HG03196 (cell line): ENCODE data around the gene EPX.
"Not testable (repeated sequence)": the region's sequence is repeated elsewhere in the genome, so short reads cannot be mapped to it uniquely, and the experiment has no call there.

ENCODE experiments used
- ATAC-seq: cut with Tn5 transposase; IDR thresholded peaks from one replicate; pipeline ENCODE4 v1.9.1; 2021; ENCODE audit not compliant: unreplicated experiment

EPX gene, protein sequence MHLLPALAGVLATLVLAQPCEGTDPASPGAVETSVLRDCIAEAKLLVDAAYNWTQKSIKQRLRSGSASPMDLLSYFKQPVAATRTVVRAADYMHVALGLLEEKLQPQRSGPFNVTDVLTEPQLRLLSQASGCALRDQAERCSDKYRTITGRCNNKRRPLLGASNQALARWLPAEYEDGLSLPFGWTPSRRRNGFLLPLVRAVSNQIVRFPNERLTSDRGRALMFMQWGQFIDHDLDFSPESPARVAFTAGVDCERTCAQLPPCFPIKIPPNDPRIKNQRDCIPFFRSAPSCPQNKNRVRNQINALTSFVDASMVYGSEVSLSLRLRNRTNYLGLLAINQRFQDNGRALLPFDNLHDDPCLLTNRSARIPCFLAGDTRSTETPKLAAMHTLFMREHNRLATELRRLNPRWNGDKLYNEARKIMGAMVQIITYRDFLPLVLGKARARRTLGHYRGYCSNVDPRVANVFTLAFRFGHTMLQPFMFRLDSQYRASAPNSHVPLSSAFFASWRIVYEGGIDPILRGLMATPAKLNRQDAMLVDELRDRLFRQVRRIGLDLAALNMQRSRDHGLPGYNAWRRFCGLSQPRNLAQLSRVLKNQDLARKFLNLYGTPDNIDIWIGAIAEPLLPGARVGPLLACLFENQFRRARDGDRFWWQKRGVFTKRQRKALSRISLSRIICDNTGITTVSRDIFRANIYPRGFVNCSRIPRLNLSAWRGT

DNA sequence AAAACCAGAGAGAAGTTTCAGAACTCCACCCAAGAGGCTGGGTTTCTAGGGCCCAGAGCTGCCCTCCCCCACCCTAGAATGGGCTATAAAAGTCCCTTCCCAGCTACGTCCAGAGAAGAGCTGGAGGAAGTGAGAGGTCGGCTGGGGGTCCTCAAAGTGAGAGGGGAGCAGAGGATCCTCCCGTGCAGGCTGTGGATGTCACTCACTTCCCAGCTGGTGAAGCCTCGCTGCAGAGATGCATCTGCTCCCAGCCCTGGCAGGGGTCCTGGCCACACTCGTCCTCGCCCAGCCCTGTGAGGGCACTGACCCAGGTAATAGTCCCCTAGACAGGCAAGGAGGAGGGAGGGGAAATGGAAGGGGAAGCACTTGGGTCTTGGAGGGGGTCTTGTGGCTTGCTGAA lies at the start of gene EPX:
Gene EPX (plus strand): TSS at position 115 of the 400 bp plus-strand sequence. CDS start 121 bp downstream, at position 236.
- no peak for ATAC-seq

DNA sequence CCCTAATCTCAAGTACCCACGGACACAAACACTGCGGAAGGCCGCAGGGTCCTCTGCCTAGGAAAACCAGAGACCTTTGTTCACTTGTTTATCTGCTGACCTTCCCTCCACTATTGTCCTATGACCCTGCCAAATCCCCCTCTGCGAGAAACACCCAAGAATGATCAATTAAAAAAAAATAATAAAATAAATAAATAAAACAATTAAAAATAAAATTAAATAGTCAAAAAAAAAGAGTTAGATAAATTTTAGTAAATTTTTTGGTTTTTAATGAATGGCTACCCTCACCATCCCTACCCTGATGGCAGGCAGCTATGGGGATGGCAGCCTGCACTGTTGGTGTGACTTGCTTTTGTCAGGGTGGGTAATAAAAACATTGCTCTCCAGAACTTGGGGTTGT lies 49.2 kb upstream of the EPX start:
- not testable (repeated sequence) for ATAC-seq

DNA sequence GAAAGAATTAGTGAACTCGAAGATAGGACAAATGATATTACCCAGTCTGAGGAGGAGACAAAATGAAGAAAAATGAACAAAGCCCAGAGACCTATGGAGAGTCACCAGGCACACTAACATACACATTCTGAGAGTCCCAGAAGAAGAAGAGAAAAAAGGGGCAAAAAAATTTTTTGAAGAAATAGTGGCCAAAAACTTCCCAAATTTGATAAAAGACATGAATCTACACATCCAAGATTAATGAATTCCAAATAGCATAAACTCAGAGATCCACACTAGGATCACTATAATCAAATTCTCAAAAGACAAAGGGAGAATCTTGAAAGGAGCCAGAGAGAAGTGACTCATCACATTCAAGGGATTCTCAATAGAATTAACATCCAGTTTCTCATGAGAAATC lies 47.7 kb upstream of the EPX start:
- ATAC-seq, result no peak

DNA sequence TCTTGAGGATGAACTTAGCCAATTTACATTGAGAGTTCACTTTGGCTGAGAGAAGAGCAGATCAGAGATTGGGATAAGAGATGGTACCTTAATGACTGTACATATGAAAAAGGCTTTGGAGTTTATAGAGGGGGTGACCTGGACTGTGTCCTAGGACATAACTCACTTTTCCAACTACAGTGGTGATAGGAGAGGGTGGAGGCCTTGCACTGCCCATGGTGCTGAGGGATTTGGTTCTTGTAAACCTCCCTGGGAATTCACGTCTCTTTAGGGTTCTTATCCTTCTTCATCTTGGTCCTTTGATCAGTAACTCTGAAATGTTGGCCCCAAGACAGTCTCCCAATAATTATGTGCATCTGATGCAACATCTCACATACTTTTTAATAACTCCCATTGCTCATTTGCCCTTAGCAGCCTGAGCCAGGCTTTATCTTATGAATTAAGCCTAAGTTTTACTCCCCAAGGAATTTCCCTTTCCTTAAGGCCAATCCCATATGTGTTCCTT lies 44.5 kb upstream of the EPX start, which contains the start of gene OR4D1:
Gene OR4D1 (plus strand): TSS at position 455 of the 505 bp plus-strand sequence. CDS start 6,770 bp downstream, outside the sequence.
- ATAC-seq, result no peak

DNA sequence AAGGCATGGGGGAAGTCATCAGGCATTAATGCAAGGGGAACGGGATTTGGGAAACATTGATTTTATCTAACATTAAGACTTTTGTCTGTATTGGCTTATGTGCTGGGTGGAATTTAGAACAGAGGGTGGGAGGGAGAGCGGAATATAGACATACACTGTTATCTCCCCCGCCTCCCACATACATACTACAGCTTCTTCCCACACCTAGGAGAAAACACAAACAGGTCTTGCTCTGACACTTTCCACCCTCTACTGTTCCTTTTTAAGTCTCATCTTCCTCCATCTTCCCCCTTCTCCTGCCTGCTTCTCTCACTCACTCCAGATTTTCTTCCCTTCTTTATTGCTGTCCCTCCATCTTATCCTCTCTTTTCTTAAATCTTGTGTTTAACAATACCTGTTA lies 43.9 kb upstream of the EPX start:
- ATAC-seq, result no peak

DNA sequence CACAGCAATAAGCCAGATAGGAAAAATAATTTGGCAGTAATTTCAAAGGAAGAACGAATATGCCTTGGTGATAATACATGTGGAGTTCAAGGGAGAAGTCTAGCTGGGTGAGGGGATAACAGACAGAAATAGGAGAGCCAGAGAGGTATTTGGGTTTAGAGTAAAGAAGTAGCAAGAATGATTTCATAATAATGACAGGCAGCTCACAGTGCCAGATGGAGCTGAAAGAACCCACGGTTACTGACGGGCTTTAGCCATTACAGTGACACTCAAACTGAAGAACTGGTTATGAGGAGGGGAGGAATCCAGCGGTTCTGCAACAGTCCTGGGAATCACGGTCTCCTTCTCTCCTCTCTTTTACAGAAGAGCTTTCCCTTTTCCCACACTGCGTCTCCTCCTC lies 42.1 kb upstream of the EPX start:
- no peak for ATAC-seq

DNA sequence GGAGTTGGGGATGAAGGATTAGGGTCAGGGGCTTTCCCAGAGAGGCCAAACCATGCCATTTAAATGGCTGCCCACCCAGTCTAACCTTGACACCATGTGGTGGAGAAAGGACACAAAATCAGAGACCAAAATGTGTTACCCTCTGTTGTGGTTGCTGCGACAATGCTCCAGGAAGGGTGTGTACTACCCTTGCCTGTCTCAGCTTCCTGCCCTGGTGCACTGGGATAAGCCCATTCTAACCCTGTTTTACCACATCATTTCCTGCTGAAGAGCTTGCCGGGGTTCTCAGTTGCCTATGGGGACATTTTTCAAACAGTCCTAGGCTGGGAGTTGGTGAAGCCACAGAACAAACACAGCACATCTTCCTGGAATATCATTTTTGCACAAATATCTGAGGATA lies 39.5 kb upstream of the EPX start:
- ATAC-seq, result no peak

DNA sequence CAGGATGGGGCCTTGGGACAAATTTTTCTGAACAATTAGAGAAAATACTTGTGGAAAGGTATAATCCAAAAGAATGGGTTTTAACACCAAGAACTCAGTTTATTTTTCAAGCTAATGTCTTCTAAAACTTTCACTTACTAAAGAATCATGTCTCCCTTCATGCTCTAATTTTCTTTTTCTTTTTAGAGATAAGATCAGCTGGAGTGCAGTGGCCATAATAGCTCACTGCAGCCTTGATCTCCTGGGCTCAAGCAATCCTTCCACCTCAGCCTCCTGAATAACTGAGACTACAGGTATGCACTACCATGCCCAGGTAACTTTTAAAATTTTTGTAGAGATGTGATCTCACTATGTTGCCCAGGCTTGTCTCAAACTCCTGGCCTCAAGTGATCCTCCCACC lies 38.9 kb upstream of the EPX start:
- ATAC-seq, result no peak

DNA sequence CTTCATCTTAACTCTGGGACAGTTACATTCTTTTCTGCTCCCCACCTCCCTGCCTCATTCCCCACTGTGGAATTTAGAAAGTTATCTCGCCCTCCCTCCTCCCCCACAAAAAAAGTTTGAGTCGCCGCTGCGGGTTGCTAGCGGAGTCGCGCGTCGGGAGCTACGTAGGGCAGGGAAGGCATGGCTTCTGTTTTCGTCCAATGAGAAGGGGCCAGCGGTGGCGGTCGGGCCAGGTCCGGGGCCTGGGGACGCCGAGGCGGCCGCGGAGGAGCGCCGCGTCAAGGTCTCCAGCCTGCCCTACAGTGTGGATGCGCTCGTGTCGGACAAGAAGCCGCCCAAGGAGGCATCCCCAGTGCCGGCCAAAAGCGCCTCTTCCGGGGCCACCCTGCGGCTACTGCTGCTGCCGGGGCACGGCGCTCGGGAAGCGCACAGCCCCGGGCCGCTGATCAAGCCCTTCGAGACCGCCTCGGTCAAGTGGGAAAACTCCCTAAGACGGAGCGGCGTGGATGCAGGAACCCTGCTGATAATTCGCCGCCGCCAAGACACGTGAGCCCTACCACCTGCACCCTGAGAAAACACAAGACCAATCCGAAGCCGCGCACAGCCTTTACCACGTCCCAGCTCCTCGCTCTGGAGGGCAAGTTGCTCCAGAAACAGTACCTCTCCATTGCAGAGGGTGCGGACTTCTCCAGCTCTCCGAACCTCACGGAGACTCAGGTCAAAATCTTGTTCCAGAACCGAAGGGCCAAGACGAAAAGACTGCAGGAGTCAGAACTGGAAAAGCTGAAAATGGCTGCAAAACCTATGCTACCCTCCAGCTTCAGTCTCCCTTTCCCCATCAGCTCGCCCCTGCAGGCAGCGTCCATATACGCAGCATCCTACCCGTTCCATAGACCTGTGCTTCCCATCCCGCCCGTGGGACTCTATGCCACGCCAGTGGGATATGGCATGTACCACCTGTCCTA lies 35.4 kb upstream of the EPX start:
- no peak for ATAC-seq

DNA sequence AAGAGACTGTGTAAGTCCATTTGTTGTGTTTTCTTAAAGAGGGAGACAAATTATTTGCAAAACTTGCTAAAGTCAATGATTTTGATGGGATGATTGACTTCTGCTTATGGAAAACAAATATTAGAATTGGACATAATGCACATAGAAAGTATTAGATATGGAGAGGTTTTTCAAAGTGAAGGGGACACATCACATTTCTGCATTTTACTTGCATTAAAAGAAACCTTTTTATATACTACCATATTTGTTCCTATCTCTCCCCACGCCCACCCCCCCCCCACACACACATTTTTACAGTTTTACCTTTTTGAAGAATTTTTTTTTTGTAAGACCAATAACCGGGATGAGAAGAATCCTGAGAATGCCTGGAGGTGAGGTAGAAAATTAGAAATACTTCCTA lies 34.3 kb upstream of the EPX start:
- ATAC-seq, result no peak

DNA sequence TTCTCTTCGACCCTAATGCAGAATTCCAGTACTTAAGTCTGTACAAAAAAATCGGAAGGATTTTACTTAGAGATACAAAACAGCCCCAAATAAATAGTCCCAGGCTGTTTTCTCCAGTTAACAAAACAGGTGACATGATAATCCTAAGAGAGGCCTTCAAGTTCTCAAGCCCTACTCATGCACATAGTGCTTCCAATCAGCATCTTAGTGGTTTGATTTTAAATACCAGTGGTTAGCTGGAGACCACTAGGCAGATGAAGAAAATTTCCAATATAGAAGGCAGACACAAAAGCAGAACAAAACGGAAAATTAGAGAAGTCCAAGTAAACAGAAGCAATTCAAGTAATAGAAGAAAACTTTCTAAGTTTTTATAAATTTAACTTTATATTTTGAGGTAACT lies 31.0 kb upstream of the EPX start:
- no peak for ATAC-seq

DNA sequence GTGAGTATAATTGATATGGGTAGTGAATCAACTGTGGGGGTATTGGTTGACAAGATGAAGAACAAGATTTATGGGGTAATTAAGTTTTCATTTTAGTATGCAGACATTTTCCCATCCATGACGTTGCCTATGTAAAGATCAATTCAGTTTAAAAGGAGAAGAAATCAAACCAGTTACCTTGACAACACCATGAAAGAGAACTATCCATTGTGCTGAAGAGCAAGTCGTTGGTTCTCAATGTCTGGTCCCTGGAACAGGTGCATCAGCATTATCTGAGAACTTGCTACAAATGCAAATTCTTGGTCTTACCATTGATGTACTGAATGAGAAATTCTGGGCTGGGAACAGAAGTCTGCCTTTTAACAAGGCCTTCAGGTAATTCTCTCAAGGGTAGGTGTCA lies 26.5 kb upstream of the EPX start:
- ATAC-seq, result no peak

DNA sequence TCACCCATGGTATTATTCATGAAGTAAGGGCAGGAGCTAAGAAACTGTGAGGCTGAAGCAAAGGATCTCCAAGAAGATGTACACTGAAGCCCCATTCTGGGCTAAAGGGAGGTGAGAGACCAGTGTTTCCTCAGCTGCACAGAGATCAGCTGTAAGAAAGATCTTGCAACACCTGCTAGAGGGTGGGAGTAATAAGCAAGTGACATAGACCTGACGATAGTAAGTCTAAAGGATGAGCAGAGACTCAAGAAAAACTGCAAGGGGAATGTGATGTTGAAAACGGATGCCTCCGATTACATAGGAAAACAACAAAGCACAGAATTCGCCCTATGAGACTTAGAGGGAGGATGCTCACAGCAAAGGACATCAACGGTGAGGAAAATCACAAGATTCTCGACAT lies 25.8 kb upstream of the EPX start, which contains the start of gene OR4D2:
Gene OR4D2 (plus strand): TSS at position 301 of the 400 bp plus-strand sequence. CDS start 2,674 bp downstream, outside the sequence.
- ATAC-seq, result no peak

DNA sequence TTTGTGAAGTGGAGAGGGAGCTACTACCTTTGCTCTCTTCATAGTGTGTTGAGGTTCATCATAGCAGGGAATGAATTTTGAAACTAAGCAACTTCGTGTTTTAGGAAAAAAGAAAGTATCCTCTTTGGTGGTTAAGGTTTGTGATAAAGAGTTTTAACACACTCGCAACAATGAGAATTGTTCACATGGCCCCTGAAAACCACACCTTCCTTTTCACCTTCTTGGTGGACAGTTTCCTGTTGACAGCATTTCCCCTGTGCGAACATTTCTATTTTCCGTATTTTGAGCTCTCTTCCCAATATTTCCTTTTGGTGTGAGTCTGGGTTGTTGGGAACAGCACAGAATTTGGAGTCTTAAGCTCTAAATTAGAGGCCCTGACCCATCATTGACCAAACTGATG lies 21.9 kb upstream of the EPX start:
- no peak for ATAC-seq

DNA sequence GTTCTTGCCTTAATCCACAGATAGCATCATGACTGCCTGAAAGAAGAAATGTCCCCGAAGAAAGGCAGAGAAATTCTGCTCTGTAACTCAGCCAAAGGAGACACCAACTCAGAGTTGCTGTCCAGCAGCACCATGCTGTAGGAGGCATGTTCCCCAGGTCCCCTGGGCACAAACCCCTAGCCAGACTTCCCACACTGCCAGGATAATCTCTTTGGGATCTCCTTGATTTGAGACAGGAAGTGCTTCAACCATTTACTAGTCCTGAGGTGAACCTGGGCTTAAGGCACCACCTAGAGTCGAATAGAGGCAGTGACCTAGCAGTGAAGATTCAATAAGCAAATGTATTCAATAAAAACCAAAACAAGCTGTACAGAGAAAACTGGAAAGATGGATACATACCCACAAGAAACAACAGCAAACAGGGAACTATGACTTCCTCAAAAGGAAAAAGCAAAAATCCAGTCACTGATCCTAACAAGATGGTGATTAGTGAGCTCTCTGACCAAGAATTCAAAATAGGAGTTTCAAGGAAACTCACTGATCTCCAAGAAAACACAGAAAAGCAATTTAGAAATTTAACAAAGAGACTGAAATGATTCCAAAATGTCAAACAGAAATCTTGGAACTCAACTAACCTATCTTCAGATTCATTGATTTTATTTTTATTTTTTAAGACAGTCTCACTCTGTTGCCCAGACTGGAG lies 20.0 kb upstream of the EPX start:
- ATAC-seq, result no peak

DNA sequence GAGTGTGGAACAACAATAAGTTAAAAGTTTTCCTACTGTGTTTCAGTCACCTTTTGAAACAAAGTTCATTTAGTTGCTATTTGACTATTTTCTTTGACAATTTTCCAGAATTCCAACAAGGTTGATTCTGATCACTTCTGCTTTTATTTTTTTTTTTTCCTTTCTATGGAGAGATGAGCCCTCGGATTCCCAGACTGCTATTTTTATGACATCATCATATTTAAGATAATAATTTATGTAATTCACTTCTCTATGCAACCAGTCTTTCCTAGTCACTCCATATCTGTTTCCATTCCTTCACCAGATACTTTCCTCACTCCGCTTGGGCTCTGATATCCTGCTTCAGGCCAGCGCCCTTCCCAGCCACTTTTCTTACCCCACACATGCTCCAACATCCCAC lies 17.7 kb upstream of the EPX start:
- ATAC-seq, result no peak

DNA sequence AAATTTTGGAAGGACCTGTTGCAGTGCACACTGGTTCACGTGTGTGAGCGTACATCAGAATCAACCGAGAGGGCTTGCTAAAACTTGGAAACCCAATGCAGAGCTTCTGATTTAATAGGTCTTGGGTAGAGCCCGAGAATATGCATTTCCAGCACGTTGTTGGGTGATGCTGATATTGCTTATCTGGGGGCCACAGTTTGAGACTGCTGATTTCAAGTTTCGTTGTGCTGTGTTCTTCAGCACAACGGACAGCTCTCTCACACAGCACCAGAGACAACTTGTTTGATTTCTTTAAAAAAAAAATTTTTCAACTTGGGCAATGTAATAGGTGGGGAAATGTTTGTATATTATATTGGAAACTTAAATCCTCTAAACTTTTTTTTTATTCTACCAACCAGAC lies 16.3 kb upstream of the EPX start:
- ATAC-seq, result no peak

DNA sequence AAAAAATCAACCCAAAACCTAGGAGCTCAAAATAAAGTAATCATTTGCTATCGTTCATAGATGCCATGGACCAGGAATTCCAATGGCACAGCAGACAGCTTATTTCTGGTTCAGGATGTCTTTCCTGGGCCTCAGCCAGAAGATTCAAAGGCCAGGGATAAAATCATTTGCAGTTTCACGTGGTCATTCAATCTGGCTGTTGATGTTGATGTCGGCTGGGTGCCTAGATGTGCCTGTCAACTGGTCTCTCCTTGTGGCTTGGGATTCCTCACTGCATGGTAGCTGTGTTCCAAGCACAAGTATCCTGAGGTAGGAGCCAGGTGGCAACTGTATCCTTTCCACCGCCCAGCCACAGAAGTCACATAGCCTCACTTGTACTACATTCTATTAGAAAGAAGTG lies 10.7 kb upstream of the EPX start:
- no peak for ATAC-seq

DNA sequence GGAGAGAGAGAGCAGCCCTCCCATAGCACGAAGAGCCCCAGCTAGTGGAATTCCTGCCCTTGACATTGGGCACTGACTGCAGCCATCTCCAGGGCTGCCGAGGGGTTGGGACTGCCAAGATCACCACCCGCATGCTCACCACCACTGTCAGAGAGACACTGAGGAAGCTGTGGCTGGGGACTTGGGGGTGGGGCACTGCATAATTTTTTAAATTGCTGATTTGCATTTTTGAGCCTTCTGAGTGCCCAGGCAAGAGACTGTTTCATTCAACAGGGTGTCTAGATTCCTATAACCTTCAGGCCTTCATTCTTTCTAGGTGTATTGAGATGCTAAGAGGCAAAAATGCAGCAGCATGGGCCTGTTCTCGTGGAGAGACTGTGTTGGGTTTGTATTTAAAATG lies 9.0 kb upstream of the EPX start:
- ATAC-seq, result no peak

DNA sequence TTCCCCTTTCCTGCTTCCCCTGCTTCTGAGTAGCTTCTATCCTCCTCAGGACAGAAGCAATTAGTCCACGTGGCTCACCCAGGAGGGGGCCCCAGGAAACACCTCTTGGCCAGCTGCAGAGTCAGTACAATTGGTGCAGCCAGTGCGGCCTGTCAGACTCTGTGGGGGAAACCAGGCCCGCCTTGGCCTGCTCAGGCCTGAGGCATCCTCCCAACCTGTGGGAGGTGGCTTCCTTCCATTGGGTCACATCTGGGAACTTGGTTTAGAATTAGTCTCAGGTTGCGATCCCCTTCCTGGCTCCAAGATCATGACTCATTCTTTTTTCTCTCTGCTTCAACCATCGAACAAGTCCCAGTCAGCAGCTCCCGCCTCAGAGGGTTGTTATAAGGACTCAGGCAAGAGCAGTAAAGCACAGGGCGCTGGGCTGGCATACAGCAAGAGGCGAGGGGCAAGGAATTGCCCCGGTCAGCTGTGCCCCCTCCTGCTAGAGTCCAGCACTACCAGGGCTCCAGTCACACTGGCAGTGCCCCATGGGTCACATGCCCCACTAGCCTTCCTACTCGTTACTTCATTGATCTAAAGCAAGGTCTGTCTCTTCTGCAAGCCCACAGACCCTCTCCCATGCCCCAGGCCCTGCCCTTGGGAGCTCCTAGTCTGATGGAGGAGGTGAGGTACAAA lies 8.1 kb upstream of the EPX start:
- no peak for ATAC-seq
